HCEC 1CT (cell line): ENCODE measurements around the gene PEMT.

Experiments used
- DNase-seq: peaks from one replicate; pipeline ENCODE4 v3.0.0-alpha.2; 2017

The PEMT gene

DNA sequence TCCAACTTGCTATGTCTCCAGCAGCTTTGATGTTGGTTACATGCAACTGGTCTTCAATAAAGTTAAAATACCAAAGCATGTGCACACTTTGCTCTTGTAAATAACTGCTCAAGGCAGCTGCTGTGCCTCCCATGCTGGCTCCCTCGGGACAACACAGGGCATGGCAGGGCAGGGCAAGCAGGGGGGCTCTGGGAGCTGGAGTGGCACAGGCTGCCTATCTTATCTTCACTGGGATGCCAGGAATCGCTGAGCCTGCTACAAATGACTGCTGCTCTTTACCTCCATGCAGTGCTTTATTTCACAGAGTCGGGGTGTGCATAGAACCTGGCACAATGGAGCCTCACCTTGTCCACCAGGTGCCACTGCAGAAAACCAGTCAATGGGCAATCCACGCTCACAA is 21.8 kb downstream of the PEMT start:
- no peak for DNase-seq

DNA sequence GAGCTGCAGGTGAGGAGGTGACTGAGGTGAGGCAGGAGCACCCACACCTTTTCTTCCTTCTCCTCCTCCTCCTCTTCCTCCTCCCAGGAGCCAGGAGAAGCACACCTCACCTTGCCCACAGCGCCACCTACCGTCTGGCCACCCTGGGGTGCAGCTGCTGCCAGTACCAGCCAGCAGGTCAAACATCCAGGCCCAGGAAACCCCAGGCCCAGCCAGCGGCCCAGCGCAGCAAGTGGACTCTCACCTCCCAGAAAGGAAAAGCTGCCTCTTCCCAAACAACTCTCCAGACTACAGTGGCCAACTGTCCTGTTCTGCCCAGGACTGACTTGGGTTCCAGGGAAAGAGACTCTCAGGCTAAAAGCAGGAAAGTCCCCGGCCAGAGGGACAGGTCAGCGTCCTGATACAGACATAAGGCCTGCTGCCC is 22.7 kb downstream of the PEMT start:
- DNase-seq = no peak

DNA sequence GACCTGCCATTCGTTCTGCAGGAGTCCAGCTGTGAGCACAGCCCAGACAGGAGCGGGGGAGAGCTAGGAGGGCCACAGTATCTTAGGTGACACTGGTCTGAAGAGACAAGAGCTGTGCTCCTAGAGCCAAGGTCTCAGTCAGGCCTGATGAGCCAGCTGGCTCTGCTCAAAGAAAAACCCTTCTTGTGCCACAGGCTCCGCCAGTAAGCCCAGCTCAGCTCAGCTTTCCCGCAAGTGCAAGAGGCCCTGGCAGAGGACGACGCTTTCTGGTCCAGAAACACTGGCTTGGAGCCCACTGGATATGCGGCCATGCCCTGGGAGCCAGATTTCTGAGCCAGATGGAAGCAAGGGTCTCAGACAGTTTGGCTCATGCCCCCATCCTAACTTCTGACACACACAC is 23.9 kb downstream of the PEMT start:
- DNase-seq = no peak

DNA sequence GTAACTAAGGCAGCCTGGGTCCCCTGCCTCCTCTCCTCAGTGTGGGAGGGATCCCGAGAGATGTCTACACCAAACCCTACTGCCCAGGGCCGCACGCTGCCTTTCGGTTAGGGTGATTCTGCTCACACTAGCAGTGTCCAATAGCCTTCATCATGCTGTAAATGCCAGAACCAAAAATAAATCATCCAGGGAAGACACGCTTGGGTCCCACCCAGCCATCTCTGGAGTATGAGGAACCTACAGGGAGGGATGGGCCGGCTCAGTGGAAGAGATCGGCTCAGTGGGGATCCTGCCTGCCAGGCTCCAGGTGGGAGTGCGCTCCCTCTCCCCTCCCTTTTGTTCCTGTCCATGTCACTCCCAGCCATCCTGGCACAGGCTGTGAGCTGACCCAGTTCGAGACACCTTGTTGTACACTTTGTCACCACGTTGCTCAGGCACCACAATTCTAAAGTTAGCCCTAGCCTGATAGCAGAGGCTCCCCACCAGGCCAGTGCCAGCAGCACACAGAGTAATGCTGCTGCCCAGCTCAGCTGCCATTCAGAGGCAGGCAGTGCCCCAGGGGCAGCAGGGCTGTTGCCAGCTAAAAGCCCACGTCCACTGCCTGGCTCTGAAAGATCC is 24.5 kb downstream of the PEMT start:
- no peak for DNase-seq

DNA sequence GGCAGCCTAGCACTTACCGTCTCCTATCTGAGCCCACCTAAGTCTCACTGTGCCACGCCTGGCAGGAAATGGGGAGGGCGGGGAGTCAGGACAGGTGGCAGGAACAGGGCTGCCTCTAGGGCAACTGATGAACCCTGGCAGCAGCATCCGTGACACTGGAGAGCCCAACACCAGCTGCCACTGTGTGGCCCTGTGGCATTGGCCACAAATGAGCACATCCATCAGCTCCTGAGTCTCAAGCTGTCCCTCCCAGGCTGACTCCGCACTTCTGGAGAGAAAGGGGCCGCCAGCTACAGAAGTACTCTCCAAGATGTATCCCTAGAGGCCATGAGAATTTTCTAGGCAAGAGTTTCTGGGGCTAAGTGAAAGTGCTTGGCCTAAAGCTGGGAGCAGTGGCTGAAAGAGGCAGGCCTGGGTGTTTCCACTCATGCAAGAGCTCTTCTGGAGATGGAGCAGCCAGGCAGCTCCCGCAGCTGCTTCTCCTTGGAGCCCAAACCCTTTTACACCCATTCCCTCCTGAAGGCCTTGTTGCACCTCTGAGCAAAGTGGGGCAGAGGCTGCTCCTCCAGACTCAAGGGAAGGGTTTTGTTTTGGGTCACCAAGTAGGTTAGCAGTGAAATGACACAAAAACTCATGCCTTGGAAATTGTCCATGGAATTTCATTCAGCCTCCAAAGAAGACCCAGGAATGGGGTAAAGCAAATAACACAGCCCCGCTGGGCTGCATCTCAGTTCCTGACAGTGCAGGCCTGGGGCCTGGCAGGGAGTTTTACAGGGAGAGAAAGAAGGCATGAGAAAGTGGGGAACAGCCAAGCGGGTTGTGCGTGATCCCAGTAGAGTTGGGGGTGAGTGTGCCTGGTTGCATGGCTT is 25.8 kb downstream of the PEMT start:
- no peak for DNase-seq

DNA sequence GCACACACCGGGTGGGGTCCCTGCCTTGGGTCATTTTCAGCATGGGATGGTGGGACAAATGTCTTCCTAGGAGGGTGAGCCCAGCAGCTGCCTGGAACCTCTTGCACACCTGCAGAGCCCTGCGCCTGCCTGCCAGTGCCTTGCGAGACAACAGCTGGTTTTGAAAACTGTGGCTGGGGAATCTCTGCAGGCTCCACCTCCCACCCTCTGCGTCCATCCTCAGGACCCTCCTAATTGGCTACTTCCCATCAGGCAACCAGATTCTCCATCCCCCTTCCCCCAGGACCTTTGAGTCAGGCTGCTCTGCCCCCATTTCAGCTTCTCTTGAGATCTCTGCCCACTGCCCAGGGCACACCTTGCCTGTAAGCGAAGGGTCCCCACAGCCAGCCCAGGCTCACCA is 26.6 kb downstream of the PEMT start:
- DNase-seq = no peak

DNA sequence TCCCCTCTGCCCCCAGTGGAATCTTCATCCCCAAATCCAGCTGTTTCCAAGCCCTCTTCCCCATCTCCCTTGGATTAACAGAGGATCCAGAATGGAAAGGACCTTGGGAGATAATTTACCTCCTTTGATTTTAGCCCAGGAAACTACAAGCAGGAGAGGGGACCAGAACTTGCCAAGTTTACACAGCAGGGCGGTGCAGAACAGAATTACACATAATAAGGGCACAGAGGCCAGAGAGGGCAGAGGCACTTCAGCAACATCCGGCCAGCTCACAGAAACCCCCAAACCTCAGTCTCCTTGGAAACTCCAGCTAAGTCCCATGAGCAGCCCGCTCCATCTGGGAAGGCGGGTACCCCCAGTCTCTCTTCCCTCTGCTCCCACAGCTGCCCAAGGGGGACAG is 27.2 kb downstream of the PEMT start:
- no peak for DNase-seq

DNA sequence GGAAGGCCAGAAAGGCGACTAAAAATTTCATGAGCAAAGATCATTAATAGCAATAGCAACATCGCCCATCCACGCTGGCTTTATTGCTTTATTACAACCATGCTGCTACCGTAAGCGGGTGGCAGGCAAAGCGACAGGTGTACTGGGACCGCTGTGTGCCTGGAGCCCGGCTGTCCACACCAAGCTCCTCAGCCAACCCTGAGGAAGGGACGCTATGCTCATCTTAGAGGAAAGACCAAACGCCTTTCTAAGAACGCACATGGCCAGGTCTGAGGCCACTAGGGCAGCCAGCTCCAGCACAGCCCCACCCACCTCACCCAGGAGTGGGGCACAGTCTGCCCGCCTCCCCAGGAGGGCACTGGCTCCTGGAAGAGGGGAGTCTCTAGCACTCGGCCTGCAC is 28.0 kb downstream of the PEMT start:
- DNase-seq = no peak

DNA sequence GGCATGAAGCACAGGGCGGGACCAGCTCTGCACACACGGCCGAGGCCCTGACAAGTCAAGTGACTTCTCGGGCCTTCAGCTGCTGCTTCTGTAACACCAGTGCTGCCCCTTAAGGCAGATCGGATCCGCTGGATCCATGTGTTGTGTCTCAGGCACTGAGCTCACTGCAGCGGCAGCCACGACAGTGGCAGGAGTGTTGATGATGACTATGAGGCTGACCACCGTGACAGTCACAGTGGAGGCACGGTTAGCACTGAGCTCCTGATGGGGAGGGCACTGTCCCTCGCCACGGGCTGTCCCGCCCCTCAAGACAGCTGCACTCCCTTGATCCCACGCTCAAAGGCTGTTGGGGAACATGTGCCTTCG is 29.4 kb downstream of the PEMT start:
- no peak for DNase-seq

DNA sequence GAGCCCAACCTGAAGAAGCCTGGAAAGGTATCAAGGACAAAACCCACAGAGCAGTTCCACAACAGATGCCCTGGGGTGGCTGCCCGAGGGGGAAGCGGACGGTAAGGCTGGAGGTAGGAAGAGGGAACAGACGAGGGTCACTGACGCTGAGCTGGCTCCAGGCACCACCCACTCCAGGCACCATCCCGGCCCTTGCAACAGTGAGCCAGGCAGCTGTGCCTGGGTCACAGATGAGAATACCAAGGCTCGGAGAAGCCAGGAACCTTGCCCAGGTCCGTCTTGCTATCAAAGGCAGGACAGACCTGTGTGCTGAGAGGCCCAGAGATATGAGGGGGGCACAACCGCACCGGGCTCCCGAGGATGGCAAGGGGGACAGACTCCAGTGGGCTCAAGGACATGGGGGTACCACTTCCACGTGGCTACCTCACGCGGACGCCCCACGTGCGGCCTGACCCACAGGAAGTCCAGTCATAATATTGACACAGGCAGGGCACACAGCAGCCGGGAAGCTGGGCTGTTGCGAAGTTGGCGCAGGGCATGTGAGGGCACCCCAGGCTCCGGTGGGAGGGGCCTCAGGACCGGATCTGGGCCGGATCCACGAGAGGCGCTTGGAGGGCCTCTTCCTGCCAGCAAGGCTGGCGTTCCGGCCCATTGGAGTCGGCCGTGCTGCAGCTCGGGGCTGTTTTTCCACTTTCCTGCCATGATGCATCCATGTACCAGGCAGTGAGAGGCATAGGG is 29.9 kb downstream of the PEMT start:
- DNase-seq = no peak

DNA sequence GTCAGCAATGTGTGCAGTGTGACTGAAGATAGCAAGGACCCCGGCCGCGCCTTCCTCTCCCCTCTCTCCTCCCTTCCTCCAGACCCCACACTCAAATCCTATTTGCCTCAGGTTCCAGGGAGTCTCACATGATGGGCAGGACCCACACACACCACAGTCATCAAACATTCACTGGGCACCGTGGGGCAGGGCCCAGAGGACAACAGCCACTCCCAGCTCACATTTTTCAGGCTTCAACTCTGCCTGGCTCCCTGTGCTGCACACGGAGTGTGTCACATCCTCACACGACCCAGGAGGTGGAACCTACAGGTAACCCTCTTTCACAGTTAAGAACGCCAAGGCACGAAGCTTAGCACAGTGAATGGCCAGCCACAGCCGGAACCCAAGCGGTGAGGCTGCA is 30.5 kb downstream of the PEMT start:
- no peak for DNase-seq

DNA sequence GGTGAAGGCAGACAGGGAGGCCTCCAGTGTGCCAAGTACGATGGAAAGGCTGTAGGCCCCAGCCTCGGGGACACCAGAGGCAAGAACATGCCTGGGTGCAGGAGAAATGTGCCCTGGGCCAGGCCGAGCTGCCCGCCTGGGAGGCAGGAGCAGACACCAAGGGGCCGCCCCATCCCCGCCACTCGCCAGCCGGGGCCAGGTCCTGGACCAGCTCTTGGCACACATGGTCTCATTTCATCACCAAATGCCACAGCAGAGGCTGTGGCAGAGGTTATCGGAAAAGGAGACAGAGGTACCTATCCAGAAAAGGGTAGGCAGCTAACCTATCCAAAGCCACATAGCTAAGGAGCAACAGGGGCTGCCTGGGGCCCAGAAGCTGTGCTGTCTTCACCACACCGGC is 31.3 kb downstream of the PEMT start:
- DNase-seq = no peak

DNA sequence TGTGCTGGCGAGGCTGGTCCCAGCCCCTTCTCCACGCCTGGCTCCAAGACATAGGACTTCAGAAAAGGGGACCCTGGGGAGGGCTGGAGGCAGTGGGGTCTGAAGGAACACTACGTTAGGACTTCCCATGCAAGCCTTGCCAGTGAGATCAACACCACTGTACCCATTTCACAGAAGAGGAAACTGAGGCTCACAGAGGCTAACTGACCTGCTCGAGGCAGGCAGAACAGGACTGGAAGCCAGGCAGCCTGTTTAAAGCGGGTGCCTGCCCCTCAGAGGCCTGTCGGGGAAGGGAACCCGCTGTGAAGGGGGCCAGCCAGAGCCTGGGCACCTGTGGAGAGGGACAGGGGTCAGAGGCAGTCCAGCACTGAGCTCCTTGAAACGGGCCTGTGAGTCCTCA is 32.3 kb downstream of the PEMT start:
- DNase-seq = no peak

DNA sequence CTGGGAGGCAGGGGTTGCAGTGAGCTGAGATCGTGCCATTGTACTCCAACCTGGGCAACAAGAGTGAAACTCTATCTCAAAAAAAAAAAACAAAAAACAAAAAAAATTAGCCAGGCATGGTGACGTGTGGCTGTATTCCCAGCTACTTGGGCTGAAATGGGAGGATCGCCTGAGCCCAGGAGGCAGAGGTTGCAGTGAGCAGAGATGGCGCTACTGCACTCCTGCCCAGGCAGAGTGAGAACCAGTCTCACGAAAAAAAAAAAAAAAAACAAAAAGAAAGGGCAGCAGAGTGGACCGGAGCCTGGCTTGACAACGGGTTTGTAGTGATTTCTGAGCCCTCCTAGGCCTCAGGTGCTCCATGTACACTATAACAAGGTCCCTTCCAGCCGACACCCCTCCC is 33.1 kb downstream of the PEMT start:
- DNase-seq = no peak

DNA sequence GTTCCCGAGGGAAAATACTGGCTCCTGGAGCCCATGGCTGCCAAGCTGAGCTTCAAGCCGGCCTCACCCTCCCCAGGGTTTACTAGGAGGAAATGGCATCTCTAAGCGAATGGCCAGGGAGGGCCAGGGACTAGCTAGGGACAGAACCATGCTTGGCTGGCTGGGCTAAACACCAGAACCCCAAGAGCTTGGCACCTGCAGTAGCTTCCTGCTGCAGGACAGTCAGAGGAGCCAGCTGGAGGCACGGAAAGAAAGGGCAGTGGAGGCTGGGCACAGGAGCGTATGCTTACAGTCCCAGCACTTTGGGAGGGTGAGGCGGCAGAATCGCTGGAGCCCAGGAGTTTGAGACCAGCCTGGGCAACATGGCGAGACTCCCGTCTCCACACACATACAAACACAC is 33.7 kb downstream of the PEMT start:
- no peak for DNase-seq

DNA sequence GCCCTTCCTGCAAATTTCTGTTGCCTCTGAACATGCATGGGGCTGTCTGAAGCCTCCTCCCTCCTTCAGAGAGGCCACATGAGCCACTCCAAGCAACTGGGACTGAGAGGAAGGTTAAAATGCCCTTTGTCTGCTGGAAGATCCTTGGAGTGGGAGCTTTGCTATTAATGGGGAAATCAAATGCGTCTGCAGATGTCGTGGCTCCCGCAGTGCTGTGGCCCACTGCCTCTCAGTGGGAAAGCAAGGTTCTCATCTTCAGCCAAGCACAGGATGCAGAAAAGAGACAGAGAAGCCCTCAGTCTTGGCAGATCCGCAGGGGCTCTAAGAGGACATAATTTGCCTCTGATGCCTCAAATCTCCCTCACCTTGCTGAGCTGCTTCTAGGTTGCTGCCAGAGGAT is 34.8 kb downstream of the PEMT start:
- no peak for DNase-seq

DNA sequence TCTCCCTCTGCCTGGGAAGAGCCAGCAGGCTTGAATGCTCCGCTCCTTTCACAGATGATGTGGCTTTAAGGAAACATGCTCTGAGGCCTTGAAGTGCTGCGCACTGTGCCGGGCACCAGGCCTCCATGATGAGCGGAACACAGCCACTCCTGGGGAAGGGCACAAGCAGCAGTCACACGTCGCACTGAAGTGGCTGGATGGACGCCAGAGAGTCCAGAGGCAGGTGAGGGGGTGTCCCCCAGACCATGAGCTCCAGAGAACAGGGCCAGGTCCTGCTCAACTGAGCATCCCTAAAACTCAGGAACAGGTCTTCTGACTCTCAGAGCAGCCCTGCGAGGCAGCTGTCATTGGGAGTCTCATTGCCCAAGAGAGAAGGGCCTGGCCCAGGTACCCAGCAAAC is 35.6 kb downstream of the PEMT start:
- no peak for DNase-seq

DNA sequence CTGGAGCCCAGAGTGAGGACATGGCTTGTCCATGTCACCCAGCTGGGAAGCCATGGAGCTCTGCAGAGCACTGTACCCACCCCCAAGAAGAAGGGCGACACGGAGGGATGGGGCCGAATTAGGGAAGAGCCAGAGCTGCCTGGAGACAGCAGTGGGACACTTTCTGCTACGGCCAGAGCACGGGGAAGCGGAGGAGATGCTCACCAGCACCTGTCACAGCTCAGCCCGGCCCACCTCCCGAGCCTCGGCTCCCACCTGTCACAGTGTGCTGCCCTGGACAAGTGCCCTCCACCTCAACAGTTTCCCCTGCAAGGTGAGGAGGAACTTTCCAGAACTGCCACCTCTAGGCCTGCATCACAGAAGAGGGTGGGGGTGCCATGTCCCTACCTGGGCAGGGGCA is 36.4 kb downstream of the PEMT start:
- no peak for DNase-seq

DNA sequence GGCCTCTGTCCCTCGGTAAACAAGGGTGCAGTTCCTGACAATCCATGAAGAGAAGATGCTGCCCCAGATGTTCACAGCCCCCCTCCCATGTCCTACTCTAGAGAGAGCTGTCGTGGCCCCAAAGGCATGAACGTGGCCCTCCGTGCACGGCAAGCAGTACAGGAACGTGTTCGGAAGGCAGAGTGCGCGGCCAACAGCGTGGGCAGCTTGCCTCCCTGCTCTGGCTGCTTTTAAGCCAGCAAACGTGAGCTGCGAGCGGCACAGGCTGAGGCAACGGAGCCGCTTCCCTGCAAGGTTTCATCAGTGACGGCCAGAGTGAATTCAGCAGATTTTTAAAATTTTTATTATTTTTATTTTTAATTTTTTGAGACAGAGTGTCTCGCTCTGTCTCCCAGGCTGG is 37.2 kb downstream of the PEMT start:
- no peak for DNase-seq

DNA sequence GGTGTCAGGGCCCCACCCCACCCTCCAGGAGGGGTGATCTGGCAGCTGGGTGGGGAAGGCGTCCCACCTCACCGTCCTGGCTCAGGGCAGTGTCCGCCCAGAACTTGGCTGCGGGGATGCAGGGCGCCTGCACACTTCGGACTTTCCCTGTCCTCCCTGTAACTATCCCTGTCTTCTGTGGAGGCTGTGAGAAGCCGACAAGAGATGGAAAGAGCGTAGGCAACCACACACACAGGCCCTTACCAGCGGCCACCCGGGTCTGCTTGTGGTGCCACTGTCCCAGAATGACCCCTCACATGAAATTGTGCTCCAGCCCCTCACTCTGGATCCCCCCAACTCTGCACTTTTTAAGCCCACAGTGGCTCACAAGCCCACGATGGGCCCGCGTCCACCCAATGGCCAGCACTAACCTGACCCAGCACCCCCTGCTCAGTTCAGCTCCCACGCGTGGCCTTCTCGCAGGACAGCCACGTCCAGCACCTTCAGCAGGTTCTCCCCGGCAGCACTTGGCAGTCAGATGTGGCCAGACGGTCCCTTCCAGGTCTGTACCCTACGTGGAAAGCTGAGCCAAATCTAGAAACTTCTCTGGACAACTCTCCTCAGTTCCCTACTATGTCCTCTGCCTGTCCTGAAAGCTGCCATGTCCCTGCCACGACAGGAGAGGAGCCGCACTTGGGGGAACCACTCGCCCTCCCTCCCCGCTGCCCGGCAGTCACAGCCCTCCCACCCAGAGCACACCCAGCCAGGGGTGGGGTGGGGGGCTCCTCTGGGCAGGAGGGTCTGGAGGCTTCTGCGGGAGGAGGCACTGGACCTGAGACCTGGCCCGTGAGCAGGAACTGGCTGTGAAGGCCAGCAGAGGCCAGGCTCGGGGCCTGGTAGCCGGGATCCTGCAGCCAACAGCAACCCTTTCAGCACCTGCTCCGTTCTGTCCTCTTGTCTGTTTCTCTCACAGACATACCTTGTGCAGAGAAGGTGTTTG is 38.0 kb downstream of the PEMT start:
- DNase-seq = no peak

DNA sequence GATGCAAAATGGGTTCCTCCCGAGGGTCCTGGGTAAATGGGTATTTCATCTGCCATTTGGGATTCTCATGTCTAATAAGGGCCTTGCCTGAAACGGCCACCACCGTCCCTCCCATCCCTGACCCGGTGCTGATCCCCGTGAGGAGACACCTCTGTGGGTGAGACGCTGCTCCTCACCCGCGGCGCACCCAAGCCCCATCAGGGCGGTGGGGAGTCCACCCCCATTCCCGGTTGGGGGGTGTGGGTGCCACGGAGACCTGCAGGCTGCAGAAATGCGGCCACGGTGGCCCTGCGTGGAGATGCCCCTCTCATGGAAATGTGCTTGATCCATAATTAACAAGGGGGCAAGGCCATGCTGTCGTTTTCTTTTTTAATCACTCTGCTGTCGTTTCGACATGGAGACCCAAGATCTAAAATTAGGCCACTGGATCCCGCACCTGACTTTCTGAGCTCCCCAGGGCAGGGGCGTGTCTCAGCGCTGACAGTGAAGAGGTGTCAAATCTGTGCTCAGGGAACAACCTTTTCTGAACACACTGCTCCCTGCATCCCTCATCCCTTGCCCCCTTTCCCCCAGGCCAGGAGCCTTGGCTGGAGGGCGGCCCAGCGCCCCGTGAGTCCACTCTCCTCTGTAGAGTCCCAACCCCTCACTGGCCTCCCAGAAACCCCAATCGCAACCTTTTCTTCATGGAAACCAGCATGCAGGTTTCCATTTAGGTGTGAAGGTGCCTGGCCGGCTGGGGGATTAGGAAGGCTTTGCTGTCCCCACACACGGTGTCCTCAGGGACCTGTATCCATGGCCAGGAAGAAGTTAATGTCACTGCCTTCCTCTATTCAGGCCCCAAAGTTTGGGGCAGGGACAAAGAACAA is 38.9 kb downstream of the PEMT start:
- no peak for DNase-seq

DNA sequence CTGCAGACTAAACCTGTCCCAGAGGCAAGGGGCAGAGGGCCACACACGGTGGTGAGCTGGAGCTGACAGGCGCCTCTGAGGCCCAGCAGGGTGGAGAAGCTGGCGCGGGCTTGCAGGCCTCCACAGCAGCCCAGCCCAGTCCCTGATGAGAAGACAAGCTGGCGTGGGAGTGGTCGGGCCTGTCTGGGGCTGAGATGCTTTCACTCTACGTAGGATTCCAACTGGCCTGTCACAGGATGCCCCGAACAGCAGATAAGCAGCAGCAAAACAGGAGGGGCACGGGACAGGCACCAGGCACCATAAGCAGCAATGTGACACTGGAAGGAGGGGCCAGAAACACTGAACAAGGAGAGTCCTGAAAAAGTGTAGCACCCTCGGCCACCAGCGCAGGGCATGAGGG is 40.1 kb downstream of the PEMT start:
- no peak for DNase-seq
